ENCODE data around the gene FARS2.
"Not testable (repeated sequence)": the region's sequence is repeated elsewhere in the genome, so short reads cannot be mapped to it uniquely, and the experiment has no call there.

FARS2 gene

GRCh38 chr6:5644523-5645185 is 383.3 kb downstream of the FARS2 start:
- peaks cover 0 to 6% (median 5%) of the 10 kb centered on the region in 4 experiments for H3K36me3 ChIP-seq (ENCODE audit: control insufficient read depth in 4 of 4, insufficient read depth in 4 of 4, low read length in 3 of 4)
- ChIA-PET CTCF (no interaction called here), POLR2A (no interaction called here)
- no peaks in the 10 kb centered on the region for H3K27me3 ChIP-seq (replicated peaks in 2 of 5; ENCODE audit: control insufficient read depth in 4 of 5, insufficient read depth in 5 of 5, low read length in 4 of 5)
- H3K4me1 ChIP-seq (ENCODE audit: control extremely low read depth in 1 of 4, control insufficient read depth in 4 of 4, insufficient read depth in 4 of 4, low read length in 3 of 4): no peaks in the 10 kb centered on the region
- no peak for DNase-seq
- no peak overlapping the region for H3K27ac ChIP-seq (ENCODE audit: insufficient read depth in 1 of 2, low read depth in 1 of 2, low read length in 2 of 2, poor library complexity in 1 of 2, severe bottlenecking in 2 of 2)
- peaks cover 0 to 15% (median 13%) of the 10 kb centered on the region in 5 experiments for H3K9me3 ChIP-seq (ENCODE audit: control extremely low read depth in 1 of 5, control insufficient read depth in 4 of 5, insufficient read depth in 2 of 5, low read depth in 1 of 5, low read length in 4 of 5)
- 100% methylated on average over 2 of the region's 4 CpGs for WGBS (ENCODE audit: insufficient coverage)
- H3K4me3 ChIP-seq (ENCODE audit: control insufficient read depth in 1 of 7, extremely low read depth in 1 of 7, insufficient read depth in 4 of 7, low read depth in 2 of 7, low read length in 6 of 7): no peak overlapping the region

- Histone ChIP-seq H3K36me3 (ENCODE audit: control insufficient read depth in 4 of 4, insufficient read depth in 4 of 4, low read length in 3 of 4) (peaks cover 0 to 5% (median 2%) of the 10 kb centered on the region in 4 experiments), H3K27ac (ENCODE audit: insufficient read depth in 1 of 2, low read depth in 1 of 2, low read length in 2 of 2, poor library complexity in 1 of 2, severe bottlenecking in 2 of 2) (no peak overlapping the region), H3K27me3 (replicated peaks in 2 of 5; ENCODE audit: control insufficient read depth in 4 of 5, insufficient read depth in 5 of 5, low read length in 4 of 5) (no peaks in the 10 kb centered on the region), H3K4me1 (ENCODE audit: control extremely low read depth in 1 of 4, control insufficient read depth in 4 of 4, insufficient read depth in 4 of 4, low read length in 3 of 4) (no peaks in the 10 kb centered on the region), H3K4me3 (ENCODE audit: control insufficient read depth in 1 of 7, extremely low read depth in 1 of 7, insufficient read depth in 4 of 7, low read depth in 2 of 7, low read length in 6 of 7) (no peak overlapping the region), H3K9me3 (ENCODE audit: control extremely low read depth in 1 of 5, control insufficient read depth in 4 of 5, insufficient read depth in 2 of 5, low read depth in 1 of 5, low read length in 4 of 5) (peaks cover 0 to 5% (median 5%) of the 10 kb centered on the region in 5 experiments)
- DNase-seq: no peak
- 94% methylated on average over 9 of the region's 13 CpGs for WGBS (ENCODE audit: insufficient coverage)
- CTCF ChIA-PET: no interaction called here
- POLR2A ChIA-PET: no interaction called here
Observed at GRCh38 chr6:5645328-5646290, 384.3 kb downstream of the FARS2 start.

- ChIA-PET CTCF (no interaction called here), POLR2A (no interaction called here)
- Histone ChIP-seq H3K27me3 (replicated peaks in 2 of 5; ENCODE audit: control insufficient read depth in 4 of 5, insufficient read depth in 5 of 5, low read length in 4 of 5) (no peaks in the 10 kb centered on the region), H3K9me3 (ENCODE audit: control extremely low read depth in 1 of 5, control insufficient read depth in 4 of 5, insufficient read depth in 2 of 5, low read depth in 1 of 5, low read length in 4 of 5) (peaks cover 0 to 3% (median 2%) of the 10 kb centered on the region in 5 experiments), H3K4me3 (ENCODE audit: control insufficient read depth in 1 of 7, extremely low read depth in 1 of 7, insufficient read depth in 4 of 7, low read depth in 2 of 7, low read length in 6 of 7) (no peak overlapping the region), H3K36me3 (ENCODE audit: control insufficient read depth in 4 of 4, insufficient read depth in 4 of 4, low read length in 3 of 4) (peaks cover 0 to 5% (median 0%) of the 10 kb centered on the region in 4 experiments), H3K4me1 (ENCODE audit: control extremely low read depth in 1 of 4, control insufficient read depth in 4 of 4, insufficient read depth in 4 of 4, low read length in 3 of 4) (peaks cover 0 to 4% (median 0%) of the 10 kb centered on the region in 4 experiments), H3K27ac (ENCODE audit: insufficient read depth in 1 of 2, low read depth in 1 of 2, low read length in 2 of 2, poor library complexity in 1 of 2, severe bottlenecking in 2 of 2) (no peak overlapping the region)
- 97% methylated on average over 12 of the region's 17 CpGs for WGBS (ENCODE audit: insufficient coverage)
- DNase-seq: no peak
Observed at GRCh38 chr6:5652406-5653137, 391.3 kb downstream of the FARS2 start.

- Histone ChIP-seq H3K4me3 (ENCODE audit: control insufficient read depth in 1 of 7, extremely low read depth in 1 of 7, insufficient read depth in 4 of 7, low read depth in 2 of 7, low read length in 6 of 7) (no peak overlapping the region), H3K27me3 (replicated peaks in 2 of 5; ENCODE audit: control insufficient read depth in 4 of 5, insufficient read depth in 5 of 5, low read length in 4 of 5) (no peaks in the 10 kb centered on the region), H3K4me1 (ENCODE audit: control extremely low read depth in 1 of 4, control insufficient read depth in 4 of 4, insufficient read depth in 4 of 4, low read length in 3 of 4) (peaks cover 0 to 4% (median 0%) of the 10 kb centered on the region in 4 experiments), H3K9me3 (ENCODE audit: control extremely low read depth in 1 of 5, control insufficient read depth in 4 of 5, insufficient read depth in 2 of 5, low read depth in 1 of 5, low read length in 4 of 5) (peaks cover 0 to 3% (median 2%) of the 10 kb centered on the region in 5 experiments), H3K27ac (ENCODE audit: insufficient read depth in 1 of 2, low read depth in 1 of 2, low read length in 2 of 2, poor library complexity in 1 of 2, severe bottlenecking in 2 of 2) (no peak overlapping the region), H3K36me3 (ENCODE audit: control insufficient read depth in 4 of 4, insufficient read depth in 4 of 4, low read length in 3 of 4) (peaks cover 0 to 5% (median 0%) of the 10 kb centered on the region in 4 experiments)
- POLR2A ChIA-PET: no interaction called here
- no peak for DNase-seq
- 100% methylated on average over 5 of the region's 5 CpGs for WGBS (ENCODE audit: insufficient coverage)
- CTCF ChIA-PET: no interaction called here
Observed at GRCh38 chr6:5653801-5654200, 392.5 kb downstream of the FARS2 start.

- 100% methylated on average over 1 of the region's 3 CpGs for WGBS (ENCODE audit: insufficient coverage)
- Histone ChIP-seq H3K27ac (ENCODE audit: insufficient read depth in 1 of 2, low read depth in 1 of 2, low read length in 2 of 2, poor library complexity in 1 of 2, severe bottlenecking in 2 of 2) (no peak overlapping the region), H3K4me1 (ENCODE audit: control extremely low read depth in 1 of 4, control insufficient read depth in 4 of 4, insufficient read depth in 4 of 4, low read length in 3 of 4) (peaks cover 0 to 4% (median 0%) of the 10 kb centered on the region in 4 experiments), H3K36me3 (ENCODE audit: control insufficient read depth in 4 of 4, insufficient read depth in 4 of 4, low read length in 3 of 4) (peaks cover 0 to 5% (median 0%) of the 10 kb centered on the region in 4 experiments), H3K27me3 (replicated peaks in 2 of 5; ENCODE audit: control insufficient read depth in 4 of 5, insufficient read depth in 5 of 5, low read length in 4 of 5) (no peaks in the 10 kb centered on the region), H3K4me3 (ENCODE audit: control insufficient read depth in 1 of 7, extremely low read depth in 1 of 7, insufficient read depth in 4 of 7, low read depth in 2 of 7, low read length in 6 of 7) (no peak overlapping the region), H3K9me3 (ENCODE audit: control extremely low read depth in 1 of 5, control insufficient read depth in 4 of 5, insufficient read depth in 2 of 5, low read depth in 1 of 5, low read length in 4 of 5) (peaks cover 0 to 3% (median 2%) of the 10 kb centered on the region in 5 experiments)
- no peak for DNase-seq
- ChIA-PET CTCF (interaction anchor here (1.0 kb wide), 1 partner anchor 15 kb away, joined by 3 read pairs; no protein-coding TSS in a partner anchor), POLR2A (no interaction called here)
Observed at GRCh38 chr6:5656226-5656625, 394.9 kb downstream of the FARS2 start.

GRCh38 chr6:5656695-5657094 is 395.4 kb downstream of the FARS2 start:
- CTCF ChIA-PET: interaction anchor here (1.0 kb wide), 1 partner anchor 14 kb away, joined by 3 read pairs; no protein-coding TSS in a partner anchor
- H3K9me3 ChIP-seq (ENCODE audit: control extremely low read depth in 1 of 5, control insufficient read depth in 4 of 5, insufficient read depth in 2 of 5, low read depth in 1 of 5, low read length in 4 of 5); POLR2A ChIA-PET; H3K4me3 ChIP-seq (ENCODE audit: control insufficient read depth in 1 of 7, extremely low read depth in 1 of 7, insufficient read depth in 4 of 7, low read depth in 2 of 7, low read length in 6 of 7); H3K27ac ChIP-seq (ENCODE audit: insufficient read depth in 1 of 2, low read depth in 1 of 2, low read length in 2 of 2, poor library complexity in 1 of 2, severe bottlenecking in 2 of 2); H3K4me1 ChIP-seq (ENCODE audit: control extremely low read depth in 1 of 4, control insufficient read depth in 4 of 4, insufficient read depth in 4 of 4, low read length in 3 of 4); H3K27me3 ChIP-seq (replicated peaks in 2 of 5; ENCODE audit: control insufficient read depth in 4 of 5, insufficient read depth in 5 of 5, low read length in 4 of 5); DNase-seq; H3K36me3 ChIP-seq (ENCODE audit: control insufficient read depth in 4 of 4, insufficient read depth in 4 of 4, low read length in 3 of 4): not testable (repeated sequence)
- WGBS (ENCODE audit: insufficient coverage): 97% methylated on average over 5 of the region's 6 CpGs
